H9 (cell line): ENCODE data around the gene CCKAR. TPM values are rescaled to one million over a fixed set of nuclear protein-coding genes. Genes with fewer than 3 reads are reported as not detected.

ENCODE experiments used
- DNase-seq: peaks from one replicate; pipeline ENCODE4 v3.0.0-alpha.2; 2017
- H2AFZ ChIP-seq: one replicate; pipeline ENCODE4 v1.6.1; 2013; ENCODE audit warnings: mild to moderate bottlenecking, low read length, control low read depth, moderate library complexity
- H2AK5ac ChIP-seq: 2 replicates; pipeline ENCODE4 v1.6.1; 2013; ENCODE audit warnings: low read length, control low read depth, mixed read lengths; ENCODE audit not compliant: insufficient read length
- H2BK120ac ChIP-seq: one replicate; pipeline ENCODE4 v1.6.1; 2013; ENCODE audit warnings: low read depth, mild to moderate bottlenecking, low read length, control low read depth, inconsistent platforms; ENCODE audit not compliant: poor library complexity, severe bottlenecking
- H2BK12ac ChIP-seq: 2 replicates; pipeline ENCODE4 v1.6.1; 2013; ENCODE audit warnings: low read length, control low read depth, mixed read lengths, low read depth; ENCODE audit not compliant: insufficient read length
- H2BK15ac ChIP-seq: 2 replicates; pipeline ENCODE4 v1.6.1; 2013; ENCODE audit warnings: low read depth, low read length, control low read depth
- H2BK20ac ChIP-seq: one replicate; pipeline ENCODE4 v1.6.1; 2013; ENCODE audit warnings: low read depth, mild to moderate bottlenecking, low read length, control low read depth, inconsistent platforms; ENCODE audit not compliant: poor library complexity, severe bottlenecking
- H2BK5ac ChIP-seq: 2 replicates; pipeline ENCODE4 v1.6.1; 2013; ENCODE audit warnings: low read length, control low read depth, mixed read lengths; ENCODE audit not compliant: insufficient read length
- H3K14ac ChIP-seq: 2 replicates; pipeline ENCODE4 v1.6.1; 2013; ENCODE audit warnings: low read length, control low read depth; ENCODE audit not compliant: insufficient read depth
- H3K18ac ChIP-seq: 2 replicates; pipeline ENCODE4 v1.6.1; 2013; ENCODE audit warnings: low read depth, mild to moderate bottlenecking, mixed read lengths, low read length, control low read depth; ENCODE audit not compliant: insufficient read length
- H3K23ac ChIP-seq: 2 replicates; pipeline ENCODE4 v1.6.1; 2013; ENCODE audit warnings: low read length, control low read depth, mixed read lengths, low read depth; ENCODE audit not compliant: insufficient read length
- H3K23me2 ChIP-seq: 2 replicates; pipeline ENCODE4 v1.6.1; 2013; ENCODE audit warnings: low read depth, mild to moderate bottlenecking, mixed read lengths, low read length, control low read depth; ENCODE audit not compliant: insufficient read length, poor library complexity, severe bottlenecking
- H3K27ac ChIP-seq: 2 replicates; pipeline ENCODE4 v1.5.1; 2013; ENCODE audit warnings: low read length, control low read depth, mixed read lengths, low read depth; ENCODE audit not compliant: insufficient read length
- H3K27me3 ChIP-seq: 2 replicates; pipeline ENCODE4 v1.6.1; 2013; ENCODE audit warnings: low read length, control low read depth, inconsistent platforms; ENCODE audit not compliant: insufficient read depth
- H3K4ac ChIP-seq: 2 replicates; pipeline ENCODE4 v1.6.1; 2013; ENCODE audit warnings: low read depth, mild to moderate bottlenecking, control low read depth, inconsistent platforms, low read length, moderate library complexity
- H3K4me1 ChIP-seq: 2 replicates; pipeline ENCODE4 v1.6.1; 2013; ENCODE audit warnings: low read length, control low read depth, inconsistent platforms; ENCODE audit not compliant: insufficient read depth
- H3K4me2 ChIP-seq: 2 replicates; pipeline ENCODE4 v1.6.1; 2013; ENCODE audit warnings: low read length, control low read depth, mixed read lengths; ENCODE audit not compliant: insufficient read length, insufficient read depth
- H3K56ac ChIP-seq: 2 replicates; pipeline ENCODE4 v1.6.1; 2013; ENCODE audit warnings: low read depth, mild to moderate bottlenecking, mixed read lengths, low read length, control low read depth; ENCODE audit not compliant: insufficient read length
- H3K79me1 ChIP-seq: 2 replicates; pipeline ENCODE4 v1.6.1; 2013; ENCODE audit warnings: low read depth, mild to moderate bottlenecking, moderate library complexity, low read length, control low read depth, inconsistent platforms; ENCODE audit not compliant: insufficient read depth, poor library complexity, severe bottlenecking
- H3K79me2 ChIP-seq: 2 replicates; pipeline ENCODE4 v1.6.1; 2013; ENCODE audit warnings: low read length, control low read depth, inconsistent platforms; ENCODE audit not compliant: insufficient read depth
- H3K9ac ChIP-seq: 2 replicates; pipeline ENCODE4 v1.6.1; 2013; ENCODE audit warnings: low read length, control low read depth, mixed read lengths; ENCODE audit not compliant: insufficient read length; ENCODE audit errors: extremely low read depth
- H3K9me3 ChIP-seq: one replicate; pipeline ENCODE4 v1.6.1; 2013; ENCODE audit warnings: low read depth, low read length, inconsistent platforms; ENCODE audit not compliant: control insufficient read depth
- H3T11ph ChIP-seq: one replicate; pipeline ENCODE4 v1.6.1; 2013; ENCODE audit warnings: mild to moderate bottlenecking, low read length, control low read depth, inconsistent platforms
- H4K20me1 ChIP-seq: one replicate; pipeline ENCODE4 v1.6.1; 2013; ENCODE audit not compliant: control insufficient read depth, insufficient read length, insufficient read depth
- H4K5ac ChIP-seq: 2 replicates; pipeline ENCODE4 v1.6.1; 2013; ENCODE audit warnings: low read depth, mild to moderate bottlenecking, mixed read lengths, low read length, control low read depth; ENCODE audit not compliant: insufficient read length
- H4K8ac ChIP-seq: replicated peaks from 2 replicates; pipeline ENCODE4 v1.6.1; 2013; ENCODE audit warnings: low read length, control low read depth, mixed read lengths, low read depth; ENCODE audit not compliant: insufficient read length
- H4K91ac ChIP-seq: 2 replicates; pipeline ENCODE4 v1.6.1; 2013; ENCODE audit warnings: low read depth, mild to moderate bottlenecking, moderate library complexity, mixed read lengths, low read length, control low read depth; ENCODE audit not compliant: insufficient read length
- H3K27ac Mint-ChIP-seq, 3 experiments: 2 replicates in 2 of 3; 3 replicates in 1 of 3; pipeline ENCODE4 v1.8.0; 2020 to 2021; ENCODE audit warnings: mixed read lengths in 3 of 3, mild to moderate bottlenecking in 1 of 3, moderate library complexity in 1 of 3
- H3K27me3 Mint-ChIP-seq: 2 replicates; pipeline ENCODE4 v1.8.0; 2021; ENCODE audit warnings: low read depth, mild to moderate bottlenecking, moderate library complexity, mixed read lengths
- H3K36me3 Mint-ChIP-seq, 3 experiments: 2 replicates in 2 of 3; 3 replicates in 1 of 3; pipeline ENCODE4 v1.8.0; 2020 to 2021; ENCODE audit warnings: low read depth in 3 of 3, mixed read lengths in 3 of 3; ENCODE audit not compliant: insufficient read depth in 1 of 3
- H3K4me1 Mint-ChIP-seq, 2 experiments: 2 replicates each; pipeline ENCODE4 v1.8.0; 2020; ENCODE audit warnings: mixed read lengths in 2 of 2
- H3K4me3 Mint-ChIP-seq, 2 experiments: 2 replicates in 1 of 2; 3 replicates in 1 of 2; pipeline ENCODE4 v1.8.0; 2020 to 2021; ENCODE audit warnings: mild to moderate bottlenecking in 2 of 2, mixed read lengths in 2 of 2, moderate library complexity in 1 of 2
- H3K9me3 Mint-ChIP-seq, 2 experiments: 2 replicates in 1 of 2; 3 replicates in 1 of 2; pipeline ENCODE4 v1.8.0; 2020; ENCODE audit warnings: mild to moderate bottlenecking in 2 of 2, mixed read lengths in 2 of 2, moderate library complexity in 1 of 2
- WGBS: extraction: QIAGEN DNeasy Blood & Tissue Kit; methylation state at CpG from one replicate; pipeline ENCODE4 v1.1.7; 2013; ENCODE audit warnings: missing lambda C conversion rate, low lambda C conversion rate, mixed read lengths; ENCODE audit not compliant: insufficient read length; ENCODE audit errors: extremely low coverage; 5-methylcytosine and 5-hydroxymethylcytosine counted together
- total RNA-seq: library from RNA; stranded (reverse); gene quantifications from 2 replicates; pipeline ENCODE4 v1.2.1, GENCODE V29; 2021
- TF ChIP-seq, protein P1 (sequence below): fragments of 200-600 bp; sonication (generic); conservative IDR thresholded peaks from 3 replicates; pipeline ENCODE4 v1.8.0; 2021; ENCODE audit warnings: antibody characterized with exemption, mild to moderate bottlenecking

CCKAR gene
- total RNA-seq, 1 experiment from 2014 or later, result not detected

DNA sequence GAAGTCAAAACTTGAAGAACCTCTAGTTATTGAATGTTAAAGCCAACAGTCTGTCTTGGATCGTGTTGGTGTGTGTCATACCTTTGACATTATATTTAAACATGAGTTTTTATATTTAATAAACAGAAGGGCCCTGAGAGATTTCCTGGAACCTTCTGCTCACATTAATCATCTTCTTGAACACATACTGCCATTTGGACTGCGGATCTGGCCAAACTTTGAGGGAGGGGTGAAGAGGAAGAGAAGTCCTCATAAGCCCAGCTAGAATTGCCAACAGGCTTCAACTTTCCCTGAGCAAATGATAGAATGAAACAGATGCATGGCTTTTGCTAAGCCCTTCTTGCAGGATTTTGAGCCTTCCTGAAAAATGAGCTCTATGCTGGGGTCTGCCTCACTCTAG lies 27.4 kb downstream of the CCKAR start:
- no peaks in the 10 kb centered on the region; a peak in 2 of 7 replicates for H3K36me3 Mint-ChIP-seq
- Histone ChIP-seq H4K91ac (no peak overlapping the region), H3T11ph (no peak overlapping the region), H3K14ac (no peak overlapping the region), H3K9me3 (no peaks in the 10 kb centered on the region), H3K23me2 (no peaks in the 10 kb centered on the region), H2BK20ac (no peak overlapping the region), H3K18ac (no peak overlapping the region), H3K9ac (no peak overlapping the region), H3K79me1 (no peaks in the 10 kb centered on the region), H4K8ac (no peak overlapping the region), H2BK120ac (no peak overlapping the region), H3K4ac (no peak overlapping the region), H2BK15ac (no peak overlapping the region), H2BK12ac (no peak overlapping the region), H2AFZ (no peak overlapping the region), H4K5ac (no peak overlapping the region), H4K20me1 (no peaks in the 10 kb centered on the region), H3K56ac (no peak overlapping the region), H3K27ac (no peak overlapping the region), H3K4me1 (no peaks in the 10 kb centered on the region), H3K4me2 (no peak overlapping the region), H3K23ac (no peak overlapping the region), H3K27me3 (no peaks in the 10 kb centered on the region), H3K79me2 (no peaks in the 10 kb centered on the region), H2AK5ac (no peak overlapping the region), H2BK5ac (no peak overlapping the region)
- H3K27ac Mint-ChIP-seq, result no peak overlapping the region
- H3K4me1 Mint-ChIP-seq, result peaks cover 6 to 7% of the 10 kb centered on the region in 2 experiments
- H3K4me3 Mint-ChIP-seq, result no peak overlapping the region
- H3K9me3 Mint-ChIP-seq, result peaks cover 0 to 6% of the 10 kb centered on the region in 2 experiments; a peak in 4 of 5 replicates
- WGBS, result no CpG with 5 or more reads among the region's 2 CpGs
- peaks cover 2% of the 10 kb centered on the region for H3K27me3 Mint-ChIP-seq
- DNase-seq, result no peak
- TF ChIP-seq, protein P1, sequence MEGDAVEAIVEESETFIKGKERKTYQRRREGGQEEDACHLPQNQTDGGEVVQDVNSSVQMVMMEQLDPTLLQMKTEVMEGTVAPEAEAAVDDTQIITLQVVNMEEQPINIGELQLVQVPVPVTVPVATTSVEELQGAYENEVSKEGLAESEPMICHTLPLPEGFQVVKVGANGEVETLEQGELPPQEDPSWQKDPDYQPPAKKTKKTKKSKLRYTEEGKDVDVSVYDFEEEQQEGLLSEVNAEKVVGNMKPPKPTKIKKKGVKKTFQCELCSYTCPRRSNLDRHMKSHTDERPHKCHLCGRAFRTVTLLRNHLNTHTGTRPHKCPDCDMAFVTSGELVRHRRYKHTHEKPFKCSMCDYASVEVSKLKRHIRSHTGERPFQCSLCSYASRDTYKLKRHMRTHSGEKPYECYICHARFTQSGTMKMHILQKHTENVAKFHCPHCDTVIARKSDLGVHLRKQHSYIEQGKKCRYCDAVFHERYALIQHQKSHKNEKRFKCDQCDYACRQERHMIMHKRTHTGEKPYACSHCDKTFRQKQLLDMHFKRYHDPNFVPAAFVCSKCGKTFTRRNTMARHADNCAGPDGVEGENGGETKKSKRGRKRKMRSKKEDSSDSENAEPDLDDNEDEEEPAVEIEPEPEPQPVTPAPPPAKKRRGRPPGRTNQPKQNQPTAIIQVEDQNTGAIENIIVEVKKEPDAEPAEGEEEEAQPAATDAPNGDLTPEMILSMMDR, result no peak
